PC-3 (cell line): ENCODE data around the gene KMT2C. TPM values are rescaled to one million over a fixed set of nuclear protein-coding genes. Genes with fewer than 3 reads are reported as not detected.

Experiments used
- ATAC-seq: fragments of 200-7000 bp; cut with Tn5 transposase; 2 replicates; pipeline ENCODE4 v1.9.1; 2020; ENCODE audit warnings: mild to moderate bottlenecking, moderate library complexity
- BruUV-seq: library from RNA; stranded (reverse); fragments of 400-500 nt; replicated peaks from 2 replicates; lab custom pipeline; 2021; lab: Mats Ljungman, UMichigan
- CTCF ChIA-PET: fragments of 300-600 bp; sonication (Branson Sonifier 250); formaldehyde crosslinking; loops from one replicate; lab custom pipeline; 2022; ENCODE audit warnings: antibody characterized with exemption; lab: Charles Lee
- POLR2A ChIA-PET: fragments of 300-600 bp; sonication (Branson Sonifier 250); formaldehyde crosslinking; loops from one replicate; lab custom pipeline; 2022; ENCODE audit warnings: antibody characterized with exemption; ENCODE audit not compliant: unreplicated experiment; lab: Charles Lee
- DNase-seq: peaks from one replicate; pipeline ENCODE4 v3.0.0-alpha.2; 2015
- H2AFZ ChIP-seq: fragments of 300-600 bp; sonication (generic); 2 replicates; pipeline ENCODE4 v1.6.0; 2016; ENCODE audit warnings: antibody characterized with exemption, low read length
- H3F3A ChIP-seq: fragments of 300-600 bp; sonication (generic); one replicate; pipeline ENCODE4 v1.6.0; 2017; ENCODE audit warnings: antibody characterized with exemption, low read length, control low read depth, mild to moderate bottlenecking; ENCODE audit not compliant: unreplicated experiment
- H3K27ac ChIP-seq: fragments of 300-600 bp; sonication (generic); 2 replicates; pipeline ENCODE4 v1.5.1; 2016; ENCODE audit warnings: mild to moderate bottlenecking, low read length
- H3K27me3 ChIP-seq: fragments of 300-600 bp; sonication (generic); 2 replicates; pipeline ENCODE4 v1.6.1; 2016; ENCODE audit warnings: low read length, mixed read lengths
- H3K36me3 ChIP-seq: fragments of 300-600 bp; sonication (generic); 2 replicates; pipeline ENCODE4 v1.6.1; 2016; ENCODE audit warnings: low read depth, mixed run types, low read length, mixed read lengths
- H3K4me1 ChIP-seq: fragments of 300-600 bp; sonication (generic); 2 replicates; pipeline ENCODE4 v1.5.1; 2016; ENCODE audit warnings: low read length; ENCODE audit not compliant: insufficient read depth
- H3K4me2 ChIP-seq: fragments of 300-600 bp; sonication (generic); 2 replicates; pipeline ENCODE4 v1.6.0; 2016; ENCODE audit warnings: low read length
- H3K4me3 ChIP-seq: fragments of 300-600 bp; sonication (generic); 2 replicates; pipeline ENCODE4 v1.5.1; 2016; ENCODE audit warnings: mild to moderate bottlenecking, low read length, mixed read lengths
- H3K79me2 ChIP-seq: fragments of 300-600 bp; sonication (generic); 2 replicates; pipeline ENCODE4 v1.6.1; 2017; ENCODE audit warnings: low read length, mixed read lengths
- H3K9ac ChIP-seq: fragments of 300-600 bp; sonication (generic); 2 replicates; pipeline ENCODE4 v1.6.0; 2016; ENCODE audit warnings: mild to moderate bottlenecking, low read length
- H3K9me2 ChIP-seq: fragments of 300-600 bp; sonication (generic); replicated peaks from 2 replicates; pipeline ENCODE4 v1.6.1; 2016; ENCODE audit warnings: mixed run types, low read length, mixed read lengths
- H3K9me3 ChIP-seq: fragments of 300-600 bp; sonication (generic); 2 replicates; pipeline ENCODE4 v1.6.1; 2016; ENCODE audit warnings: low read length, mixed read lengths
- H4K20me1 ChIP-seq: fragments of 300-600 bp; sonication (generic); 2 replicates; pipeline ENCODE4 v1.6.1; 2016; ENCODE audit warnings: low read length, mixed read lengths
- CTCF ChIP-seq: fragments of 300-600 bp; sonication (generic); conservative IDR thresholded peaks from 2 replicates; pipeline ENCODE4 v1.5.1; 2017; ENCODE audit warnings: antibody characterized with exemption, low read depth, mild to moderate bottlenecking, low read length
- EZH2 ChIP-seq: fragments of 300-600 bp; sonication (generic); IDR thresholded peaks from one replicate; pipeline ENCODE4 v1.6.1; 2017; ENCODE audit warnings: antibody characterized with exemption, mild to moderate bottlenecking, low read length; ENCODE audit not compliant: unreplicated experiment
- EZH2phosphoT487 ChIP-seq: fragments of 300-600 bp; sonication (generic); IDR thresholded peaks from 2 replicates; pipeline ENCODE4 v1.6.1; 2018; ENCODE audit warnings: mild to moderate bottlenecking, antibody characterized with exemption, low read length, borderline replicate concordance
- intact Hi-C: fragments of 100-400 bp; cut with micrococcal nuclease; formaldehyde crosslinking; loops from 2 replicates; pipeline ENCODE4 v1.9.0; 2023
- total RNA-seq: library from RNA; depleted of rRNA; stranded (reverse); fragments of >200 nt; gene quantifications from 2 replicates; pipeline ENCODE4 v1.2.3, GENCODE V29; 2014

The KMT2C gene
- total RNA-seq, 1 experiment from 2014 or later = 15.3 TPM

- Histone ChIP-seq H3K4me2 (no peak overlapping the region), H3K9me2 (no peaks in the 10 kb centered on the region), H3K27ac (no peak overlapping the region), H2AFZ (no peak overlapping the region), H3K4me3 (no peak overlapping the region), H3K36me3 (peaks cover 21% of the 10 kb centered on the region), H3K9ac (no peak overlapping the region), H3K4me1 (no peaks in the 10 kb centered on the region), H3F3A (no peaks in the 10 kb centered on the region), H3K27me3 (no peaks in the 10 kb centered on the region), H3K9me3 (no peaks in the 10 kb centered on the region), H4K20me1 (no peaks in the 10 kb centered on the region), H3K79me2 (no peaks in the 10 kb centered on the region)
- DNase-seq (no peak), ATAC-seq (no peak)
- ChIA-PET POLR2A (no interaction called here), CTCF (no interaction called here)
- intact Hi-C loops = no loop called here
- no TSS peak for BruUV-seq
- TF ChIP-seq EZH2phosphoT487 = no peak
- TF ChIP-seq CTCF = no peak
Measured at GRCh38 chr7:152189061-152189460, 246.7 kb downstream of the KMT2C start.

GRCh38 chr7:152185558-152185957, 250.2 kb downstream of the KMT2C start:
- H3K79me2 ChIP-seq = no peaks in the 10 kb centered on the region
- no peak overlapping the region for H2AFZ ChIP-seq
- H3K27ac ChIP-seq = no peak overlapping the region
- H3F3A ChIP-seq = no peaks in the 10 kb centered on the region
- ATAC-seq (no peak), DNase-seq (no peak)
- intact Hi-C loops = no loop called here
- no peaks in the 10 kb centered on the region for H4K20me1 ChIP-seq
- H3K9me3 ChIP-seq = no peaks in the 10 kb centered on the region
- H3K27me3 ChIP-seq = no peaks in the 10 kb centered on the region
- H3K36me3 ChIP-seq = peaks cover 26% of the 10 kb centered on the region
- ChIA-PET POLR2A (no interaction called here), CTCF (no interaction called here)
- no peaks in the 10 kb centered on the region for H3K4me1 ChIP-seq
- H3K4me2 ChIP-seq = no peak overlapping the region
- no peak overlapping the region for H3K9ac ChIP-seq
- H3K9me2 ChIP-seq = no peaks in the 10 kb centered on the region
- no peak for TF ChIP-seq CTCF
- TF ChIP-seq EZH2 = no peak
- no peak for TF ChIP-seq EZH2phosphoT487
- no peak overlapping the region for H3K4me3 ChIP-seq
- BruUV-seq = no TSS peak

GRCh38 chr7:152180587-152180986, 255.2 kb downstream of the KMT2C start:
- H3K4me1 ChIP-seq = no peaks in the 10 kb centered on the region
- H3K79me2 ChIP-seq = no peaks in the 10 kb centered on the region
- H3K4me3 ChIP-seq = no peak overlapping the region
- no peaks in the 10 kb centered on the region for H3K27me3 ChIP-seq
- H3K9me2 ChIP-seq = no peaks in the 10 kb centered on the region
- H3K4me2 ChIP-seq = no peak overlapping the region
- H3F3A ChIP-seq = no peaks in the 10 kb centered on the region
- ChIA-PET POLR2A (no interaction called here), CTCF (no interaction called here)
- H4K20me1 ChIP-seq = no peaks in the 10 kb centered on the region
- no peak overlapping the region for H3K9ac ChIP-seq
- H2AFZ ChIP-seq = no peak overlapping the region
- ATAC-seq = no peak
- no peak for TF ChIP-seq CTCF
- no peak for TF ChIP-seq EZH2
- no peak for TF ChIP-seq EZH2phosphoT487
- H3K27ac ChIP-seq = no peak overlapping the region
- no peaks in the 10 kb centered on the region for H3K9me3 ChIP-seq
- peaks cover 39% of the 10 kb centered on the region for H3K36me3 ChIP-seq
- intact Hi-C loops = no loop called here
- no TSS peak for BruUV-seq
- DNase-seq = no peak
